Caco-2 (cell line): ENCODE measurements around the gene SERPINB12. TPM values are rescaled to one million over a fixed set of nuclear protein-coding genes. Genes with fewer than 3 reads are reported as not detected.

Experiments
- BruUV-seq: library from RNA; stranded (reverse); fragments of 400-500 nt; replicated peaks from 2 replicates; lab custom pipeline; 2021; lab: Mats Ljungman, UMichigan
- CTCF ChIA-PET: fragments of 300-600 bp; sonication (Branson Sonifier 250); formaldehyde crosslinking; loops from one replicate; lab custom pipeline; 2022; ENCODE audit warnings: antibody characterized with exemption; lab: Charles Lee
- POLR2A ChIA-PET: fragments of 300-600 bp; sonication (Branson Sonifier 250); formaldehyde crosslinking; loops from one replicate; lab custom pipeline; 2022; ENCODE audit warnings: antibody characterized with exemption; lab: Charles Lee
- DNase-seq, 2 experiments: peaks; one replicate each; pipeline versions ENCODE4 v3.0.0 to v3.0.0-alpha.2; 2020 to 2022
- H3K27me3 ChIP-seq: replicated peaks from 2 replicates; pipeline ENCODE4 v1.6.0; 2011; ENCODE audit warnings: low read length; ENCODE audit not compliant: control insufficient read depth, insufficient read depth
- H3K36me3 ChIP-seq: 2 replicates; pipeline ENCODE4 v1.5.1; 2011; ENCODE audit warnings: low read length; ENCODE audit not compliant: control insufficient read depth, insufficient read depth
- H3K4me1 ChIP-seq: fragments of 250-450 bp; sonication (Bioruptor Pico); 2 replicates; pipeline ENCODE4 v1.5.1; 2020; ENCODE audit warnings: mild to moderate bottlenecking
- H3K4me3 ChIP-seq: 2 replicates; pipeline ENCODE4 v1.5.1; 2011; ENCODE audit warnings: low read depth, mild to moderate bottlenecking, control low read depth, low read length
- H3K9me3 ChIP-seq: fragments of 250-450 bp; sonication (Bioruptor Pico); 2 replicates; pipeline ENCODE4 v1.5.1; 2020; ENCODE audit warnings: mild to moderate bottlenecking, moderate library complexity
- H3K27ac Mint-ChIP-seq: one replicate; pipeline ENCODE4 v1.8.0; 2022; ENCODE audit warnings: mixed read lengths; ENCODE audit not compliant: unreplicated experiment
- H3K27me3 Mint-ChIP-seq: one replicate; pipeline ENCODE4 v1.8.0; 2022; ENCODE audit warnings: mixed read lengths; ENCODE audit not compliant: insufficient read depth, unreplicated experiment
- H3K36me3 Mint-ChIP-seq: one replicate; pipeline ENCODE4 v1.8.0; 2022; ENCODE audit warnings: mild to moderate bottlenecking, mixed read lengths; ENCODE audit not compliant: insufficient read depth, unreplicated experiment
- H3K4me1 Mint-ChIP-seq: one replicate; pipeline ENCODE4 v1.8.0; 2022; ENCODE audit warnings: low read depth, mixed read lengths; ENCODE audit not compliant: unreplicated experiment
- H3K4me3 Mint-ChIP-seq: one replicate; pipeline ENCODE4 v1.8.0; 2022; ENCODE audit warnings: mild to moderate bottlenecking, moderate library complexity, mixed read lengths; ENCODE audit not compliant: unreplicated experiment
- H3K9me3 Mint-ChIP-seq: one replicate; pipeline ENCODE4 v1.8.0; 2022; ENCODE audit warnings: mixed read lengths; ENCODE audit not compliant: unreplicated experiment
- CTCF ChIP-seq, 2 experiments: fragments of 200-600 bp in 1 of 2; IDR thresholded peaks; 1 replicate in 1 of 2; 2 replicates in 1 of 2; pipeline versions ENCODE4 v1.5.1 to v1.8.0; 2011 to 2022; ENCODE audit warnings: antibody characterized with exemption in 1 of 2, control low read depth in 1 of 2, inconsistent platforms in 1 of 2, low read depth in 1 of 2, low read length in 1 of 2, mild to moderate bottlenecking in 1 of 2, moderate library complexity in 1 of 2; ENCODE audit not compliant: insufficient read depth in 1 of 2, severe bottlenecking in 1 of 2, unreplicated experiment in 1 of 2
- intact Hi-C: fragments of 100-400 bp; cut with micrococcal nuclease; formaldehyde crosslinking; loops from one replicate; pipeline ENCODE4 v1.10.0; 2022; ENCODE audit not compliant: unreplicated experiment
- total RNA-seq: library from RNA; stranded (reverse); gene quantifications from 2 replicates; pipeline ENCODE4 v1.2.3, GENCODE V29; 2022

The SERPINB12 gene
- total RNA-seq, 1 experiment from 2014 or later = not detected

- Mint-ChIP-seq H3K9me3 (no peaks in the 10 kb centered on the region), H3K27ac (no peak overlapping the region), H3K36me3 (no peaks in the 10 kb centered on the region), H3K27me3 (peaks cover 3% of the 10 kb centered on the region), H3K4me3 (no peak overlapping the region), H3K4me1 (no peaks in the 10 kb centered on the region)
- intact Hi-C loops = no loop called here
- TF ChIP-seq CTCF (IDR thresholded peaks at IDR 0.05; ENCODE audit: insufficient read depth in 1 of 2, low read depth in 1 of 2, low read length in 1 of 2, severe bottlenecking in 1 of 2, unreplicated experiment in 1 of 2) = no peak
- ChIA-PET CTCF (no interaction called here), POLR2A (no interaction called here)
- no peaks in the 10 kb centered on the region for H3K27me3 ChIP-seq
- no peak for DNase-seq
- H3K36me3 ChIP-seq = no peaks in the 10 kb centered on the region
- no TSS peak for BruUV-seq
- no peaks in the 10 kb centered on the region for H3K4me1 ChIP-seq
- H3K4me3 ChIP-seq = no peak overlapping the region
- H3K9me3 ChIP-seq = no peaks in the 10 kb centered on the region
Observed at GRCh38 chr18:63520053-63520685, 22.0 kb upstream of the SERPINB12 start.

- Histone ChIP-seq H3K4me1 (no peaks in the 10 kb centered on the region), H3K27me3 (no peaks in the 10 kb centered on the region), H3K9me3 (no peaks in the 10 kb centered on the region), H3K36me3 (no peaks in the 10 kb centered on the region), H3K4me3 (no peak overlapping the region)
- Mint-ChIP-seq H3K4me1 (no peaks in the 10 kb centered on the region), H3K36me3 (no peaks in the 10 kb centered on the region), H3K27me3 (peaks cover 4% of the 10 kb centered on the region), H3K4me3 (no peak overlapping the region), H3K9me3 (no peaks in the 10 kb centered on the region), H3K27ac (no peak overlapping the region)
- no peak for DNase-seq
- no TSS peak for BruUV-seq
- CTCF ChIA-PET = no interaction called here
- no peak for TF ChIP-seq CTCF (IDR thresholded peaks at IDR 0.05; ENCODE audit: insufficient read depth in 1 of 2, low read depth in 1 of 2, low read length in 1 of 2, severe bottlenecking in 1 of 2, unreplicated experiment in 1 of 2)
- intact Hi-C loops = no loop called here
- POLR2A ChIA-PET = no interaction called here
Observed at GRCh38 chr18:63523660-63524059, 18.5 kb upstream of the SERPINB12 start.

GRCh38 chr18:63527251-63527650 lies 14.9 kb upstream of the SERPINB12 start:
- BruUV-seq = no TSS peak
- no peaks in the 10 kb centered on the region for H3K36me3 Mint-ChIP-seq
- no peak overlapping the region for H3K4me3 Mint-ChIP-seq
- H3K27ac Mint-ChIP-seq = no peak overlapping the region
- H3K9me3 ChIP-seq = no peaks in the 10 kb centered on the region
- no peak for DNase-seq
- no peaks in the 10 kb centered on the region for H3K4me1 Mint-ChIP-seq
- H3K27me3 Mint-ChIP-seq = peaks cover 4% of the 10 kb centered on the region
- H3K4me1 ChIP-seq = no peaks in the 10 kb centered on the region
- intact Hi-C loops = no loop called here
- CTCF ChIA-PET = no interaction called here
- no peak for TF ChIP-seq CTCF (IDR thresholded peaks at IDR 0.05; ENCODE audit: insufficient read depth in 1 of 2, low read depth in 1 of 2, low read length in 1 of 2, severe bottlenecking in 1 of 2, unreplicated experiment in 1 of 2)
- no peaks in the 10 kb centered on the region for H3K36me3 ChIP-seq
- H3K9me3 Mint-ChIP-seq = no peaks in the 10 kb centered on the region
- H3K27me3 ChIP-seq = no peaks in the 10 kb centered on the region
- H3K4me3 ChIP-seq = no peak overlapping the region
- POLR2A ChIA-PET = no interaction called here
